GM10266 (cell line): ENCODE results near the gene ADTRP.

Experiments used
- DNase-seq: peaks from one replicate; pipeline ENCODE4 v3.0.0; 2012; ENCODE audit errors: extremely low spot score
- TF ChIP-seq, protein P1 (sequence below): IDR thresholded peaks from 2 replicates; pipeline ENCODE4 v1.5.1; 2012; ENCODE audit warnings: mild to moderate bottlenecking, low read depth; ENCODE audit not compliant: control insufficient read depth, insufficient read depth; ENCODE audit errors: missing control alignments

The ADTRP gene

DNA sequence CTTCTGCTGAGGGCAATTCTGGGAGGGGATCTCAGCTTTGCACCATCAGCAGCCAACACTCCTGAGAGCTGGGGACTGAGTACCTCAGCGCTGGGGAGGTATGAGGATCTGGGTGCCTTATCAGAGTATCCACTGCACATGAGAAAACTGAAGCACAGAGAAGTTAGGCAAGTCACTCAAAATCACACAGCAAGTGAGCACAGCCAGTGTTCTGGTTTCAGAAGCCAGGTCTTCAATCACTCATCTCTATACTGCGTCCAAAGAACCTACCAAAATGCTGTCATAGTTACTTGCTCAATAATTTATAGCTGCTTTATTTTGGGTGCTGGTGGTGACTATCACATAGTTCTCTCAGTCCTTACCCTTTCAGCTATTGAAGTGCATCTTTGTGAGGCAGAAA is 5.0 kb downstream of the ADTRP start:
- TF ChIP-seq, protein P1, sequence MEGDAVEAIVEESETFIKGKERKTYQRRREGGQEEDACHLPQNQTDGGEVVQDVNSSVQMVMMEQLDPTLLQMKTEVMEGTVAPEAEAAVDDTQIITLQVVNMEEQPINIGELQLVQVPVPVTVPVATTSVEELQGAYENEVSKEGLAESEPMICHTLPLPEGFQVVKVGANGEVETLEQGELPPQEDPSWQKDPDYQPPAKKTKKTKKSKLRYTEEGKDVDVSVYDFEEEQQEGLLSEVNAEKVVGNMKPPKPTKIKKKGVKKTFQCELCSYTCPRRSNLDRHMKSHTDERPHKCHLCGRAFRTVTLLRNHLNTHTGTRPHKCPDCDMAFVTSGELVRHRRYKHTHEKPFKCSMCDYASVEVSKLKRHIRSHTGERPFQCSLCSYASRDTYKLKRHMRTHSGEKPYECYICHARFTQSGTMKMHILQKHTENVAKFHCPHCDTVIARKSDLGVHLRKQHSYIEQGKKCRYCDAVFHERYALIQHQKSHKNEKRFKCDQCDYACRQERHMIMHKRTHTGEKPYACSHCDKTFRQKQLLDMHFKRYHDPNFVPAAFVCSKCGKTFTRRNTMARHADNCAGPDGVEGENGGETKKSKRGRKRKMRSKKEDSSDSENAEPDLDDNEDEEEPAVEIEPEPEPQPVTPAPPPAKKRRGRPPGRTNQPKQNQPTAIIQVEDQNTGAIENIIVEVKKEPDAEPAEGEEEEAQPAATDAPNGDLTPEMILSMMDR: no peak
- DNase-seq: no peak

DNA sequence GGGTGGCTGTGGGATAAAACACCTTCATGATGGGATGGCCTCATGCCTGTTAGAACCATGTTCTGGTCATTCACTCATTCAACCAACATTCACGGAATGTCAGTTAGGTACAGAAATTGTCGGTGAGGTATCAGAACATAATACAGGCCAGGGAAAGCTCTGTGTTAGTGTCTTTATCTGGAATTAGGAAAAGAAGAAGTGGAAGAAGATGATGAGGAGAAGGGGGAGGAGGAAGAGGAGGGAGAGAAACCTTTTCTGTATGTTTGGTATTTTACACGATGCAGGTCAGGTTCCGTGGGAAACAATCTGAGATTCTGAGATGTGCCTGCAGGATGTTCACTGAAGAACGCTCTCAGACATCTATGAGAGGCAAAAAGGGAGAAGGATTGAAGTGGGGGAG is 5.6 kb downstream of the ADTRP start:
- DNase-seq: no peak
- TF ChIP-seq, protein P1: no peak

DNA sequence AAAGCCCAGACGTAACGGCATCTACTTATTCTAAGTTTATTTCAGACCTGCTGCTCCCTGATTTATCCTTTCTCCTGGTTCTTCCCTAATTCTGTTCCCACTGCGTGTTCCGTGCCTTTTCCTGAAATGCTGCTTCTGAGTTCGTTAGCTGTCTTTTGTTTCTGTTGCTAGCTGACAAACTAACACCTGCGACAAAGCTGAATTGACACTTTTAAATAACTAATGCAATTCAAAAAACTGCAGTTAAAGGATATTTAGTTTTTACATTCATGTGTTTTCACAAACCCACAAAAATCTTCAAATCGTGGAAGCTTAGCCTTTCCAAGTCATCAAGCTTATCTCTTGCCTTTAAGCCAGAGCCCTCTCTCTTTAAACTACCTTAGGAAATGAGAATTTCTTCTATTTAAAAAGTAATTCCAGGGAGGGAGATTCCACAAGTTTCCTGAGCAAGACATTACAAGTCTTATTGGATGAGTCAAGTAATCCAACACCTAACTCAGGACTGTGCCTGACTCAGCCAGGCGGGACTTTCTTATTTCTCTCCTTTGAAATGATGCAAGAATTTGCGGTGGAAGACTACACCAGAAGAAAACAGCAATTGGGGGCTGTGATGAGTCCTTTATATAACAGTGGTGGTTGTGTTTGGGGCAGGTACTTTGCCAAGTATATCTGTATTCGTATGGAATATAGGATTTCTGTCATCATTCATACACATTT is 6.3 kb downstream of the ADTRP start:
- DNase-seq: no peak
- TF ChIP-seq, protein P1: no peak

DNA sequence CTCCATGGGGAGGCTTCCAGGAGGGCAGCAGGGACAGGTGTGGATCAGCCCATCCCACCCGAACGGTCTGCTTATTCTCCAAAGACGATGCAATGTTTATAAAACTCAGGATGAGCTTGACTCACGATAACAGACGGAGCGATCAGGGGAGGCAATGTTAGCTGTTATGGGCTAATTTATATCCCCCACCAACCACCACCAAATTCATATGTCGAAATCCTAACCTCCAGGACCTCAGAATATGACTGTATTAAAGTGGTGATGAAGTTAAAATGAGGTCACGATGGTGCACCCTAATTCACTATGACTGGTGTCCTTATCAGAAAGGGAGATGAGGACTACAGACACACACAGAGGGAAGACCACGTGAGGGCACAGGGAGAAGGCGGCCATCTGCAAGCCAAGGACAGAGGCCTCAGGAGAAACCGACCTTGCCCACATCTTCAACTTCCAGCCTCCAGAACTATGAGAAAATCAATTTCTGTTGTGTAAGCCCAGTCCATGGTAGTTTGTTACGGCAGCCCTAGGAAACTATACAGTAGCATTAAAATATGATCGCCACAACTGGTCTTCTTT is 7.0 kb downstream of the ADTRP start:
- DNase-seq: no peak
- TF ChIP-seq, protein P1: no peak

DNA sequence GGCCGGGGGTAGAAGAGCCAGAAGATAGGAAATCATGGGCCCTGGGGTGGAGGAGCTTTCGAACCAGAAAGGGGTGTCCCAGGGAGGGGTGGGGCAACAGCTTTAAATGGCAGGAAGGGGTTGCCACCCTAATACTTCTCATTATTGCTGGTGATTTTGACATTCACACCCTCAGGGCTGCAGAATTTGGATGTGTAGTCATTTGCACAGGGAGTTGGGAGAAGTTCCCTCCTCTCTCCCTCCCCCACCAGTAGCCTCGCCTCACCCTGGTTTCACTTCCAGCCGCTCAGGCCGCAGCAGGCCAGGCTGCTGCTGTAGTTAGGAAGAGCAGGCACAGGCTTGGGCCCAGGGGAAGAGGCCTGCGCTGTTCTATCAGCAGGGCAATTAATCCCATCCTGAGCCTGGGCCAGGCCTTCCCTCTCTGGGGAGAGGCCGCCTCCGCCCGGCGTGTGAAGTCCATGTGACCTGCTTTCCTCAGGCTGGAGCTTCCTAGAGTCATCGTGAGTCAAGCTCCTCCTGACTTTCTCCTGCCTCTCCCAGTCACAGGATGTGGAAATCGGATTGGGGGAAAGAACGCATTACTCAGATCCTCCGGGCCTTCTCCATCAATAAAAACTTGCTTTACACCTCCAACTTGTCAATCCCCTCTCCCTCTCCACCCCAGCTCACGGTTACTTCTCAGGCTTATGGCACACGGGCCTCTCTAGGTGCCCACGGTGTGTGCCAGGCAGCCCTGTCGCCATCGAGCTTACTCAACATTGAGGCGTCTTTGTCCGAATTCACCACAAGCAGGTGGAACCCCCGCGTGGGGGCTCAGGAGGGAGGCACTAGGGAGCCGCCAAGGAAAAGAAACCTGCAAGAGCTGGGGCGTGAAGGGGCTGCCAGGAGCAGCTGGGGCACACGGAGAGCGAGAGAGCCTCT is 7.8 kb downstream of the ADTRP start:
- DNase-seq: no peak
- TF ChIP-seq, protein P1: no peak

DNA sequence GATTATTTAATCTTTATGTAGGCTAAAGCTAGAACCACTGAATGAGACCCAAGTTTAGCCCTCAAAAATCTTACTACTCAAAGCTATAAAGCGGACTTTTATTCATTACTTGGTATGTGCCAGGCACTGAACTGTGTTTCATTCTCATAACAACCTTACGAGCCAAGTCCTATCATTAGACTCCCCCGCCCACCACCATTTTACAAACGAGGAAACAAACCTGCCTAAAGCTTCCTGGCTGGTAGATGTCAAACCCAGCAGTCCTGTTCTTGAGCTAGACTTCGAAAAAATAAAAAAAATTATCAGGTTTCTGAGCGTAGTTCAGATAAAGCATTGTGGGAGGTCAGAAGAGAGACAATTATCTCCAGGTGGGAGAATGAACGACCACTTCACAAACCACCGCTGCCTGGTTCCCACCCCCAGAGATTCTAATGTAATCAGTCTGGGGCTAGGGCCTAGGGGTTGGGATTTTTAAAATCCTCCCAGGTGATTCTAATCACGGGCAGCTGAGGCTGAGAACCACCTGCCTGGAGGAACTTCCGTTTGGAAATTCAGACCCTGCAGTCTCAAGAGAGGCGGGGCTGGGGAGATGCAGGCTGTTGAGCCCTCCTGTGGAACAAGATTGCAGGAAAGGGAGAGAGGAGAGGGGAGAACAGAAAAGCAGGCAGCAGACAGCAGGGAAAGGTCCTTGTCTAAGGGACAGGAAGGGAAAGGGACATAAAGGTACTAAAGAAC is 8.6 kb downstream of the ADTRP start:
- TF ChIP-seq, protein P1: no peak
- no peak for DNase-seq
